Liver (tissue), 9 donors: Measurements from ENCODE around the gene HIGD1A. TPM values are rescaled to one million over a fixed set of nuclear protein-coding genes. Genes with fewer than 3 reads are reported as not detected.

Source experiments
- DNase-seq: peaks from one replicate; pipeline ENCODE4 v3.0.0-alpha.2; 2017; ENCODE audit warnings: low spot score
- H3K27ac ChIP-seq, 2 donors: one replicate each; pipeline ENCODE4 v1.7.0; 2013; ENCODE audit warnings: inconsistent platforms in 2 of 2, low read length in 2 of 2, control low read depth in 1 of 2, low read depth in 1 of 2, mild to moderate bottlenecking in 1 of 2
- H3K27me3 ChIP-seq, 4 donors: one replicate each; pipeline versions ENCODE4 v1.6.1 to v1.7.0; 2013; ENCODE audit warnings: low read length in 3 of 4, inconsistent platforms in 1 of 4, mild to moderate bottlenecking in 1 of 4, moderate library complexity in 1 of 4; ENCODE audit not compliant: control insufficient read depth in 4 of 4, insufficient read depth in 4 of 4
- H3K36me3 ChIP-seq, 4 donors: one replicate each; pipeline versions ENCODE4 v1.6.1 to v1.7.0; 2013; ENCODE audit warnings: low read length in 3 of 4, mild to moderate bottlenecking in 3 of 4, low read depth in 1 of 4, moderate library complexity in 1 of 4; ENCODE audit not compliant: control insufficient read depth in 4 of 4, insufficient read depth in 3 of 4
- H3K4me1 ChIP-seq, 4 donors: one replicate each; pipeline versions ENCODE4 v1.6.1 to v1.7.0; 2013; ENCODE audit warnings: low read length in 3 of 4, mild to moderate bottlenecking in 3 of 4, moderate library complexity in 1 of 4; ENCODE audit not compliant: control insufficient read depth in 4 of 4, insufficient read depth in 4 of 4
- H3K4me3 ChIP-seq, 3 donors: one replicate each; pipeline versions ENCODE4 v1.6.1 to v1.7.0; 2013; ENCODE audit warnings: low read length in 3 of 3, control low read depth in 1 of 3, low read depth in 1 of 3, mild to moderate bottlenecking in 1 of 3
- H3K9ac ChIP-seq, 2 donors: one replicate each; pipeline ENCODE4 v1.7.0; 2013; ENCODE audit warnings: low read length in 2 of 2, mild to moderate bottlenecking in 2 of 2, moderate library complexity in 2 of 2, control low read depth in 1 of 2, low read depth in 1 of 2
- H3K9me3 ChIP-seq, 4 donors: one replicate each; pipeline versions ENCODE4 v1.6.1 to v1.7.0; 2013; ENCODE audit warnings: low read length in 3 of 4; ENCODE audit not compliant: control insufficient read depth in 4 of 4
- ATF3 ChIP-seq: IDR thresholded peaks from 2 replicates; pipeline ENCODE4 v1.6.1; 2016; ENCODE audit warnings: antibody characterized with exemption
- EGR1 ChIP-seq, 2 donors: IDR thresholded peaks; 2 replicates each; pipeline ENCODE4 v1.6.1; 2016 to 2018; ENCODE audit warnings: antibody characterized with exemption in 2 of 2, low read depth in 2 of 2
- FOXA1 ChIP-seq: IDR thresholded peaks from 2 replicates; pipeline ENCODE4 v1.6.1; 2016; ENCODE audit warnings: antibody characterized with exemption
- FOXA2 ChIP-seq: IDR thresholded peaks from 2 replicates; pipeline ENCODE4 v1.6.1; 2016; ENCODE audit warnings: antibody characterized with exemption
- HNF4A ChIP-seq, 2 donors: conservative IDR thresholded peaks; 2 replicates each; pipeline ENCODE4 v1.6.1; 2016; ENCODE audit warnings: antibody characterized with exemption in 2 of 2, mild to moderate bottlenecking in 2 of 2
- HNF4G ChIP-seq: IDR thresholded peaks from 2 replicates; pipeline ENCODE4 v1.6.1; 2016; ENCODE audit warnings: antibody characterized with exemption
- JUND ChIP-seq, 2 donors: IDR thresholded peaks; 2 replicates each; pipeline ENCODE4 v1.6.1; 2016; ENCODE audit warnings: antibody characterized with exemption in 2 of 2
- NR2F2 ChIP-seq: IDR thresholded peaks from 2 replicates; pipeline ENCODE4 v1.6.1; 2016; ENCODE audit warnings: antibody characterized with exemption
- RAD21 ChIP-seq, 2 donors: IDR thresholded peaks; 2 replicates each; pipeline ENCODE4 v1.6.1; 2016; ENCODE audit warnings: antibody characterized with exemption in 2 of 2, mild to moderate bottlenecking in 2 of 2
- REST ChIP-seq: IDR thresholded peaks from 2 replicates; pipeline ENCODE4 v1.6.1; 2016; ENCODE audit warnings: antibody characterized with exemption, mild to moderate bottlenecking
- SP1 ChIP-seq: IDR thresholded peaks from 2 replicates; pipeline ENCODE4 v1.6.1; 2018; ENCODE audit warnings: antibody characterized with exemption, mild to moderate bottlenecking
- TAF1 ChIP-seq: conservative IDR thresholded peaks from 2 replicates; pipeline ENCODE4 v1.6.1; 2016; ENCODE audit warnings: antibody characterized with exemption, mild to moderate bottlenecking
- YY1 ChIP-seq: IDR thresholded peaks from 2 replicates; pipeline ENCODE4 v1.6.1; 2016; ENCODE audit warnings: antibody characterized with exemption, mild to moderate bottlenecking
- WGBS: extraction: QIAGEN DNeasy Blood & Tissue Kit; methylation state at CpG from one replicate; pipeline ENCODE4 v1.1.7; 2013; 5-methylcytosine and 5-hydroxymethylcytosine counted together
- polyA plus RNA-seq, 2 donors: library from polyadenylated mRNA; stranded (reverse) in 1 of 2; unstranded in 1 of 2; fragments of 200-250 nt in 1 of 2; fragments of >200 nt in 1 of 2; fragmentation: Nextera tagmentation in 1 of 2; extraction: Ambion mirVana in 1 of 2; gene quantifications; one replicate each; pipeline versions ENCODE4 v1.2.1 to v1.2.3, GENCODE V29; 2013 to 2015
- total RNA-seq, 2 donors: library from RNA; depleted of rRNA; stranded (reverse); fragments of >200 nt; gene quantifications; one replicate each; pipeline ENCODE4 v1.2.3, GENCODE V29; 2014
- TF ChIP-seq, protein P1 (sequence below): IDR thresholded peaks from 2 replicates; pipeline ENCODE4 v1.6.1; 2016; ENCODE audit warnings: antibody characterized with exemption
- TF ChIP-seq, protein P2 (sequence below): fragments of 150-350 bp; IDR thresholded peaks from 2 replicates; pipeline ENCODE4 v1.5.1; 2017; ENCODE audit warnings: improper control_type of control experiment, low read depth, low read length; ENCODE audit not compliant: missing input control
- donor health status: healthy.
- donor health status: healthy.
- donor health status: healthy.
- donor health status: healthy.
- donor health status: healthy.

Gene HIGD1A
- total and polyA plus RNA-seq, 4 donors: 117 to 256 (median 245) TPM

- TF ChIP-seq ATF3: no peak
- TF ChIP-seq EGR1 (IDR thresholded peaks at IDR 0.05; ENCODE audit: low read depth in 2 of 2): no peak
- TF ChIP-seq HNF4A (conservative IDR thresholded peaks at IDR 0.05): peak in 1 of 2 donors; percentile 12
These were observed 31.5 kb downstream of the HIGD1A start, which contains the start of gene CCDC13 (continued) for GRCh38 chr3:42772670-42773408.

DNA sequence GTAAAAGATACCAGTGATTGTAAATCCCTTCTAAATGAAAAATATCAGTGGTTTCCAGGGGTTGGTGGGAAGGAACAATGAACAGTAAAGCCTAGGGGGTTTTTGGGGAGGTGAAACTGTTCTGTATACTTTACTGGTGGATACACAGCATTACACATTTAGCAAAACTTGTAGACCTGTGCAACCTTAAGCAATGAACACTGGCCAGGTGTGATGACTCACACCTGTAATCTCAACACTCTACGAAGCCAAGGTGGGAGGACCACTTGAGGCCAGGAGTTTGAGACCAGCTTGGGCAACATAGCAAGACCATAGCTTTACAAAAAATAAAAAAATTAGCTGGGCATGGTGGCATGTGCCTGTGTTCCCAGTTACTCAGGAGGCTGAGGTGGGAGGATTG is 33.0 kb downstream of the HIGD1A start:
- TF ChIP-seq FOXA2: no peak
- no peak for TF ChIP-seq NR2F2
- TF ChIP-seq HNF4G: no peak
- TF ChIP-seq SP1: no peak
- TF ChIP-seq EGR1 (IDR thresholded peaks at IDR 0.05; ENCODE audit: low read depth in 2 of 2): no peak
- no peak for TF ChIP-seq REST
- no peak for TF ChIP-seq RAD21 (IDR thresholded peaks at IDR 0.05)
- TF ChIP-seq ATF3: no peak
- TF ChIP-seq, protein P1, sequence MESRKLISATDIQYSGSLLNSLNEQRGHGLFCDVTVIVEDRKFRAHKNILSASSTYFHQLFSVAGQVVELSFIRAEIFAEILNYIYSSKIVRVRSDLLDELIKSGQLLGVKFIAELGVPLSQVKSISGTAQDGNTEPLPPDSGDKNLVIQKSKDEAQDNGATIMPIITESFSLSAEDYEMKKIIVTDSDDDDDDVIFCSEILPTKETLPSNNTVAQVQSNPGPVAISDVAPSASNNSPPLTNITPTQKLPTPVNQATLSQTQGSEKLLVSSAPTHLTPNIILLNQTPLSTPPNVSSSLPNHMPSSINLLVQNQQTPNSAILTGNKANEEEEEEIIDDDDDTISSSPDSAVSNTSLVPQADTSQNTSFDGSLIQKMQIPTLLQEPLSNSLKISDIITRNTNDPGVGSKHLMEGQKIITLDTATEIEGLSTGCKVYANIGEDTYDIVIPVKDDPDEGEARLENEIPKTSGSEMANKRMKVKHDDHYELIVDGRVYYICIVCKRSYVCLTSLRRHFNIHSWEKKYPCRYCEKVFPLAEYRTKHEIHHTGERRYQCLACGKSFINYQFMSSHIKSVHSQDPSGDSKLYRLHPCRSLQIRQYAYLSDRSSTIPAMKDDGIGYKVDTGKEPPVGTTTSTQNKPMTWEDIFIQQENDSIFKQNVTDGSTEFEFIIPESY: no peak
- no peaks in the 10 kb centered on the region for H3K9me3 ChIP-seq
- H3K4me3 ChIP-seq: no peak overlapping the region
- H3K27me3 ChIP-seq: no peaks in the 10 kb centered on the region
- 82% methylated on average over 1 of the region's 1 CpG for WGBS
- peaks cover 0 to 8% (median 5%) of the 10 kb centered on the region in 4 donors for H3K4me1 ChIP-seq
- H3K36me3 ChIP-seq: no peaks in the 10 kb centered on the region
- no peak for DNase-seq
- no peak overlapping the region for H3K9ac ChIP-seq
- H3K27ac ChIP-seq: no peak overlapping the region

DNA sequence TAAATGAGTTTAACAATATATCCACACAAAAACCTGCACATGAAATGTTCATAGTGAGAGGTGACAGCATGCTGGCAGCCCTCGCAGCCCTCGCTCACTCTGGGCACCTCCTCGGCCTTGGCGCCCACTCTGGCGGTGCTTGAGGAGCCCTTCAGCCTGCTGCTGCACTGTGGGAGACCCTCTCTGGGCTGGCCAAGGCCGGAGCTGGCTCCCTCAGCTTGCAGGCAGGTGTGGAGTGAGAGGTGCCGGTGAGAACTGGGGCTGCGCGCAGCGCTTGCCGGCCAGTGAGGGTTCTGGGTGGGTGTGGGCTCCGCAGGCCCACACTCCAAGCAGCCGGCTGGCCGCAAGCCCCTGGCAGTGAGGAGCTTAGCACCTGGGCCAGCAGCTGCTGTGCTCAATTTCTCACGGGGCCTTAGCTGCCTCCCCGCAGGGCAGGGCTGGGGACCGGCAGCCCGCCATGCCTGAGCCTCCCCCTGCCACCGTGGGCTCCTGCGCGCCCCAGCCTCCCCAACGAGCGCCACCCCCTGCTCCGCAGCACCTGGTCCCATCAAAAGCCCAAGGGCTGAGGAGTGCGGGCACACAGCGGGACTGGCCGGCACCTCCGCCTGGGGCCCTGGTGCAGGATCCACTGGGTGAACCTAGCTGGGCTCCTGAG is 34.7 kb downstream of the HIGD1A start:
- no peaks in the 10 kb centered on the region for H3K36me3 ChIP-seq
- no peak overlapping the region for H3K4me3 ChIP-seq
- no peak overlapping the region for H3K27ac ChIP-seq
- H3K27me3 ChIP-seq: no peaks in the 10 kb centered on the region
- no peak overlapping the region for H3K9ac ChIP-seq
- no peaks in the 10 kb centered on the region for H3K9me3 ChIP-seq
- 98% methylated on average over 28 of the region's 28 CpGs for WGBS
- no peak for DNase-seq
- peaks cover 0 to 8% (median 5%) of the 10 kb centered on the region in 4 donors for H3K4me1 ChIP-seq
- TF ChIP-seq HNF4G: no peak
- TF ChIP-seq FOXA1: no peak
- TF ChIP-seq REST: no peak
- TF ChIP-seq, protein P2, sequence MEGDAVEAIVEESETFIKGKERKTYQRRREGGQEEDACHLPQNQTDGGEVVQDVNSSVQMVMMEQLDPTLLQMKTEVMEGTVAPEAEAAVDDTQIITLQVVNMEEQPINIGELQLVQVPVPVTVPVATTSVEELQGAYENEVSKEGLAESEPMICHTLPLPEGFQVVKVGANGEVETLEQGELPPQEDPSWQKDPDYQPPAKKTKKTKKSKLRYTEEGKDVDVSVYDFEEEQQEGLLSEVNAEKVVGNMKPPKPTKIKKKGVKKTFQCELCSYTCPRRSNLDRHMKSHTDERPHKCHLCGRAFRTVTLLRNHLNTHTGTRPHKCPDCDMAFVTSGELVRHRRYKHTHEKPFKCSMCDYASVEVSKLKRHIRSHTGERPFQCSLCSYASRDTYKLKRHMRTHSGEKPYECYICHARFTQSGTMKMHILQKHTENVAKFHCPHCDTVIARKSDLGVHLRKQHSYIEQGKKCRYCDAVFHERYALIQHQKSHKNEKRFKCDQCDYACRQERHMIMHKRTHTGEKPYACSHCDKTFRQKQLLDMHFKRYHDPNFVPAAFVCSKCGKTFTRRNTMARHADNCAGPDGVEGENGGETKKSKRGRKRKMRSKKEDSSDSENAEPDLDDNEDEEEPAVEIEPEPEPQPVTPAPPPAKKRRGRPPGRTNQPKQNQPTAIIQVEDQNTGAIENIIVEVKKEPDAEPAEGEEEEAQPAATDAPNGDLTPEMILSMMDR: no peak
- no peak for TF ChIP-seq TAF1
- no peak for TF ChIP-seq EGR1 (IDR thresholded peaks at IDR 0.05; ENCODE audit: low read depth in 2 of 2)
- no peak for TF ChIP-seq YY1
- TF ChIP-seq JUND (IDR thresholded peaks at IDR 0.05): no peak
- TF ChIP-seq ATF3: no peak
- no peak for TF ChIP-seq SP1
- TF ChIP-seq RAD21 (IDR thresholded peaks at IDR 0.05): no peak
